Medulla oblongata (tissue), 1 donor: Measurements from ENCODE around the gene ROBO4.

Experiments
- DNase-seq: peaks from one replicate; pipeline ENCODE4 v3.0.0-alpha.2; 2015; ENCODE audit errors: extremely low spot score

Gene ROBO4

DNA sequence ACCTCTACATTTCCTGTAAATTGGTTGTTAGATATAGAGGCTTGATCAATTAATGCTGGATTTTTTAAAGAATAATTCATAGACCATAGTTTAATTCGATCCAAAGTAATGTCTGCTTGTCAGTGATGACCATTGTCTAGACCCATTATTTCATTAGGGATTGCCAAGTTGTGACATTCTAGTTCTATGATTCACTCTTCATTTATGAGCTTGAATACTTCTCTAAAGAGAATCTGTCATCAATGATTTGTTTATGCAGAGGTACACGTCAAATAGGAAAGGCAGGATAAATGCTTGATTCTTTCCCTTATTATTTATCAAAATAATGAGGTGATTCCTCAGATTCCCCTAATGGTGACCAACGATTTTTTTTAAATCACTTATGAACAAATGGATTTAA is 56.5 kb downstream of the ROBO4 start:
- no peak for DNase-seq

DNA sequence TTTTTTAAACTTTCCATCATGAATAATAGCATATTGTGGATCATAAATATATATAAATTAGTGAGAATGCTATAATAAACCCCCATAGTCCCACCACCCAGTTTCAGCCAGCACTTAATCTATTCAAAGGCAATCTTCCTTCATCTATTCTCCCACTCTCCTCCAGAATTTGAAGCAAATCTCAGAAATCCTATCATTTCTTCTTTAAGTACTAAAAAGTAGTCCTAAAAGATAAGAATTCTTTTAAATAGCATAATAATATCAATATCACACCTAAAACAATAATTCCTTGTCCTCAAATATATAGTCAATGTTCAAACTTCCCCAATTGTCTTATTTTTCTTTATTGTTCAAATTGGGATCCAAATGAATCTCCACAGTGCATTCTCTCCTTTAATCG is 57.0 kb downstream of the ROBO4 start:
- DNase-seq: no peak

DNA sequence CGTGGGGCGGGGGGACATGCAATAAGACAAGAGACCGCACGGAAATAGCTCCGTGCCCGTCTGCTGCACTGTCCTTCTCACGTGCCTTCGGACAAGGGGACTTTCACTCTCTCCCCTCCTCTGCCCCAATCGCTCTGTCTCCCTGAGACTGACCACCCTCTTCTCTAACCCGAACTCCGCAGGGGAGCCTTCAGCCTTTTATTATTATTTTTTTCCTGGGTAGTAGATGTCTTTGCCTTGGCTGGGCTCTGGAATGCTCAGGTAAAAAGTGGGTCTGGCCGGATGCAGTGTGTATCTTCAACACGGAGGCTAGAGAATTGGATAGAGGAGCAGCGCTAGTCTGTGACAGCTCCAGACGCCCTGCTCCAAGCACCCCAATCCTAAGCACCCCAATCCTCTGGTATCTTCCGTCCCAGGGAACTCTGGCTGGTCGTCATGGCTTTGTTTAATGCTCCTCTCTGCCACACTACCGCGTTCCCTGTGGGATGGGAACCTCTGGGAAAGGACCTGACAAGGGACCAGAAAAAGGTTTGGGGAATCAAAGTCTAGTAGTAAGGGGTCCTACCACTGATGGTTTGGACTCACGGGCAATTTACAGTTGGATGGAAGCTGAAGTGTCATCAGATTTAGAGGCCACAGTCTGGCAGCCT is 57.6 kb downstream of the ROBO4 start:
- no peak for DNase-seq

GRCh38 chr11:124839128-124839971 is 58.3 kb downstream of the ROBO4 start:
- no peak for DNase-seq

DNA sequence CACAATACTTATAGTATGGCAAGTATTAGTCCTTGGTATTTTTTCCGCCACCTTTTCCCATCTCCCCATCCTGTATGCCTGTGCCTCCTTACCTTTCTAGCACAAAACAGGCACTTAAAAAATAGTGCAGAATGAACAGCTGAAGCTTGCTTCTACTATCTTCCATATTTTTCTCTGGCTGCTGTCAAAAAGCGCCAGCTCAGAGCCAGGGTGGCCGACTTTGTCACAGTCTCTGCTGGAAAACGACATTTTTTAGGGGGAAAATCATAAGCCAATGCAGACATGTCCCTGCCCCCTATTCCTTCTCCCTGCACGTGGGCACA is 58.9 kb downstream of the ROBO4 start:
- DNase-seq: no peak

DNA sequence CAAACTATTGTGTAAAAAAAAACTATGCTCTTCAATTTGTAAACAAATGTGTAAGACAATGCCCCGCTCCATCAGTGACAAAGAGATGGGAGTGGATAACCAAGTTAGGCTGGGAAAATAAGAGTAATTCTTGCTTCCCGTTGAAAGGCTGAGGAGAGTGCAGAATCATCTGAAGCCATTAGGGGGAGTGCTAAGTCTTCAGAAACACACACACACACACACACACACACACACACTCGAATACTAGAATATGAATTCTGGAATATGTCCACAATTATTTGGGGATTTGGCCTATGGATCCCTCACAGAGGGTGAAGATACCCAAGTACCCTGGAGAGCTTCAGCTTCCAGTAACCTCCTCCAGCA is 60.2 kb downstream of the ROBO4 start:
- DNase-seq: peak; percentile 74

DNA sequence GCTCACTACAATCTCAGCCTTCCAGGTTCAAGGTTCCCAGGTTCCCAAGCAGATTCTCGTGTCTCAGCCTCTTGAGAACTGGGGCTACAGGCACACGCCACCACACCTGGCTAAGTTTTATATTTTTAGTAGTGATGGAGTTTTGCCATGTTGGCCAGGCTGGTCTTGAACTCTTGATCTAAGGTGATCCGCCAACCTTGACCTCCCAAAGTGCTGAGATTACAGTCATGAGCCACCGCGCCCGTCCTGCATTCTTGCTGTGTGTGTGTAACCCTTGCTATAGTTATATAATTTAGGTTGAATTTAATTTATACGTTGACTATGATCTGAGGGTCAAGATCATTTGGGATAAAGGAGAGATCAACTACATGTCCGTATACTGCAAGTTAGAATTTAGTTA is 61.7 kb downstream of the ROBO4 start:
- no peak for DNase-seq

GRCh38 chr11:124834526-124835180 is 63.0 kb downstream of the ROBO4 start:
- DNase-seq: no peak
